Tibial nerve (tissue), 3 donors: ENCODE data around the gene EOGT.

ENCODE experiments used
- CTCF ChIP-seq, 5 experiments: fragments of 200-600 bp in 3 of 5; fragments of 450-650 bp in 2 of 5; sonication (generic) in 3 of 5; IDR thresholded peaks; one replicate each; pipeline ENCODE4 v1.5.1; 2016 to 2019; ENCODE audit warnings: antibody characterized with exemption in 5 of 5, mild to moderate bottlenecking in 3 of 5, moderate library complexity in 2 of 5
- POLR2A ChIP-seq, 2 donors: fragments of 450-650 bp; IDR thresholded peaks; one replicate each; pipeline ENCODE4 v1.6.1; 2017; ENCODE audit warnings: antibody characterized with exemption in 2 of 2, mild to moderate bottlenecking in 2 of 2, moderate library complexity in 2 of 2

DNA sequence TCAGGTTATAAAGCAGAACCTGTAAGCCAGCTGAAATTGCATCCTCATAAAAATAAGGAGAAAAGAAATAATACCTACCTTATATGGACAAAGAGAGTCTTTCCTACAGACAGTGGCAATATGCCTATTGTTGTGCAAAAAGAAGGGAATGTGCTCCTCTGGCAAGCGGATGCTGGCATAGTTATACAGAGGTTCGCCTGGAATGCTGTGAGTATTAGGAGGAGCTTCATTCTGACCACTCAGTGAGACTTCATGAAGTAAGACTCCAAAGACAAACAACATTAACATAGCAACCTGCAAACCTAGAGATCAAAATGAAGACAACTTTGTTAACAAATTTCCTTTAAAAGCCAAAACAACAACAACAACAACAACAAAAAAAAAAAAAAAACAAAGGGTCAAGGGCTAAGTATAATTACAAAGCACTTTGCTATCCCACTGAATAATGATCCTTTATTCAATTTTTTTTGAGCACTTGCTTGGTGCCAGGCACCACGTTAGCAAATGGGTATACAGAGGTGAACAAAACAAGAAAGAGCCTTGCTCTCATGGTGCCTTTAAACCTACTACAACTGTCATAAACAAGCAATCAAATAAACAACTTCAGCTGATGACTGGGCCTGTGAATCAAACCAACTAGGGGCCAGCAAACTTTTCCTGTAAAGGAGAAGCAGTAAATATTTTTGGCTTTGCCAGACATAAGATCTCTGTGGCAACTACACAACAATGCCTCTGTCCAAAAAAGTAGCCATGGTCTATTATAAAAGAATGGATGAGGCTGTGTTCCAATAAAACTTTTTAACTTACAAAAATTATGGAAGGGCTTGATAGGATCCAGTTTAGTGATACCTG is 3.7 kb downstream of the EOGT start:
- TF ChIP-seq CTCF (IDR thresholded peaks at IDR 0.05), result no peak
- no peak for TF ChIP-seq POLR2A (IDR thresholded peaks at IDR 0.05)
